Ishikawa (cell line): ENCODE results near the gene POR.

Source experiments
- CEBPB ChIP-seq: IDR thresholded peaks from 2 replicates; pipeline ENCODE4 v1.6.1; 2012
- CREB1 ChIP-seq: IDR thresholded peaks from 2 replicates; pipeline ENCODE4 v1.6.1; 2012; ENCODE audit warnings: low read depth
- EP300 ChIP-seq: IDR thresholded peaks from 2 replicates; pipeline ENCODE4 v1.6.1; 2012; ENCODE audit warnings: borderline replicate concordance
- FOXM1 ChIP-seq: IDR thresholded peaks from 2 replicates; pipeline ENCODE4 v1.6.1; 2012; ENCODE audit warnings: low read depth, borderline replicate concordance
- MAX ChIP-seq: IDR thresholded peaks from 2 replicates; pipeline ENCODE4 v1.6.1; 2012
- NFIC ChIP-seq: IDR thresholded peaks from 2 replicates; pipeline ENCODE4 v1.6.1; 2012
- RAD21 ChIP-seq: IDR thresholded peaks from 2 replicates; pipeline ENCODE4 v1.6.1; 2012; ENCODE audit warnings: low read depth
- REST ChIP-seq: IDR thresholded peaks from 2 replicates; pipeline ENCODE4 v1.6.1; 2012; ENCODE audit warnings: low read depth, mild to moderate bottlenecking
- TAF1 ChIP-seq: IDR thresholded peaks from 2 replicates; pipeline ENCODE4 v1.6.1; 2012; ENCODE audit warnings: low read depth, mild to moderate bottlenecking
- TEAD4 ChIP-seq: IDR thresholded peaks from 2 replicates; pipeline ENCODE4 v1.6.1; 2012
- USF1 ChIP-seq: IDR thresholded peaks from 2 replicates; pipeline ENCODE4 v1.6.1; 2012
- YY1 ChIP-seq: IDR thresholded peaks from 2 replicates; pipeline ENCODE4 v1.6.1; 2012; ENCODE audit warnings: low read depth
- ZBTB7A ChIP-seq: IDR thresholded peaks from 2 replicates; pipeline ENCODE4 v1.6.1; 2012; ENCODE audit warnings: low read depth

- no peak for TF ChIP-seq USF1
- no peak for TF ChIP-seq YY1
- TF ChIP-seq TEAD4, result no peak
- TF ChIP-seq REST, result no peak
- TF ChIP-seq CEBPB, result no peak
- no peak for TF ChIP-seq FOXM1
- TF ChIP-seq MAX, result peak; percentile 35; the same call in 1 of the 2 replicates
- TF ChIP-seq ZBTB7A, result no peak
- no peak for TF ChIP-seq EP300
- no peak for TF ChIP-seq CREB1
- no peak for TF ChIP-seq RAD21
- TF ChIP-seq TAF1, result no peak
- no peak for TF ChIP-seq NFIC
Observed at GRCh38 chr7:75943864-75944263, 28.9 kb downstream of the POR start.
